ENCODE results near the gene TSC1.

Gene TSC1

GRCh38 chr9:132886334-132886725 is 58.1 kb downstream of the TSC1 start:
- DNase-seq, result no peak

- DNase-seq, result no peak
Measured at GRCh38 chr9:132885720-132886333, 58.6 kb downstream of the TSC1 start.

GRCh38 chr9:132883349-132884294 is 60.8 kb downstream of the TSC1 start:
- DNase-seq, result no peak

DNA sequence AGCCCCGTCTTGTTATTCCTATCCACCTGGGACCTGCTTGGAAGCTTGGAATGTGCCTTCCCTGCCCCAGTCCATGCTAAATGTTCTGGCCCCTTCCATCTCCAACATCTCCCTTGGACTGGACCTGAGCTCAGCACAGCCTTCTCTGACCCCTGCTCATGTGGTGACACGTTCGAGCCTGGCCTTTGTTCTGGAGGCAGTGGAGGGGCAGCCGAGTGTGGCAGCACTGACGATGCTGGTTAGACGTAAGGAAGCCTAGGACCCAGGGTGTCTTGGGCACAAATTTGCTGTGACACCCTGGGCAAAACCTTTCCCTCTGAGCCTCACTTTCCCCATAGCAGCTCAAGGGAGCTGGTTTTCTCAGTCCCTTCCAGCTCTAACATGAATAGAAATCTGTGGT is 61.8 kb downstream of the TSC1 start:
- no peak for DNase-seq

- no peak for DNase-seq
Measured at GRCh38 chr9:132881826-132882225, 62.6 kb downstream of the TSC1 start.

DNA sequence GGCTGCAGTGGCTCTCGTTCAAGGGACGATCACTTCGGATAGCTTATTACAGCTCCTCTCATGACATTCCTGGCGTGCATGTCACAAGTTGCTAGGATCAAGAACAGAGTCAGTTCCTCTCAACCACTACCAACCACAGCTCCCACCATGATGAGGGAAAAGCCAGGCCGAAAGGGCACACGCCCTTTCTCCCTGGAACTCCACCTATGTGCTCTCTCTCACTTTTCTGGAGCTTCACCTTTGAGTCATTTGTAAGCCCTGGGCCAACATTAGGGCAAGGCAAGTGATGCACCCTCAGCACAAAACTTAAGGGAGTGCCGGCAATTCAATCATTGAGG is 64.1 kb downstream of the TSC1 start:
- no peak for DNase-seq

- no peak for DNase-seq
Measured at GRCh38 chr9:132879457-132880323, 64.7 kb downstream of the TSC1 start.

- DNase-seq, result peak; percentile 64
Measured at GRCh38 chr9:132878695-132879456, 65.5 kb downstream of the TSC1 start, which contains the start of gene SPACA9. SPACA9 (plus strand) TSS chr9:132878898; CDS start chr9:132883948, 5,050 bp downstream.

- peak; percentile 84 for DNase-seq
Measured at GRCh38 chr9:132877824-132878694, 66.4 kb downstream of the TSC1 start, which contains the start of gene AK8. AK8 (minus strand) TSS chr9:132878284; CDS start chr9:132878255, 29 bp downstream.

- DNase-seq, result no peak
Measured at GRCh38 chr9:132877458-132877823, 67.0 kb downstream of the TSC1 start.

- no peak for DNase-seq
Measured at GRCh38 chr9:132876849-132877248, 67.6 kb downstream of the TSC1 start.

DNA sequence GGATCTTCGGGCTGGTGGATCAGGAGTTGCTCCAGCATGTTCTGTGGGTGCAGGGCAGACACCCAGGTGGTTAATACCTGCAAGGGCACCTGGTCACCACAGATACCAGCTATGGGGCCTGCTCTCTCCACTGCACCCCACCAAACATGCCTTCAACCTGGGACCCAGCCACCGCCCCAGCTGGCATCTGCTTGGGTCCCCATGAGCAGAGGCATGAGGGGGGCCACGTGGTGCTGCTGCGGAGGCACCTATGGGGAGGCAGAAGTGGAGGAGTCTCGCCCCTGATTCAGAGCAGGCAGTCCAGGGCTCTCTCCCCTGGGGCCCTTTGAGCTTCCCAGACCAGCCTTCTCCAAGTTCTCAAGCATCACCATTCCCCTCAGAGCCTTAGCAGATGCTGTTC is 69.3 kb downstream of the TSC1 start:
- no peak for DNase-seq

GRCh38 chr9:132873403-132873802 is 71.0 kb downstream of the TSC1 start:
- no peak for DNase-seq

GRCh38 chr9:132869266-132869665 is 75.2 kb downstream of the TSC1 start:
- no peak for DNase-seq

GRCh38 chr9:132866898-132867297 is 77.5 kb downstream of the TSC1 start:
- DNase-seq, result no peak

GRCh38 chr9:132864691-132865090 is 79.7 kb downstream of the TSC1 start:
- no peak for DNase-seq

DNA sequence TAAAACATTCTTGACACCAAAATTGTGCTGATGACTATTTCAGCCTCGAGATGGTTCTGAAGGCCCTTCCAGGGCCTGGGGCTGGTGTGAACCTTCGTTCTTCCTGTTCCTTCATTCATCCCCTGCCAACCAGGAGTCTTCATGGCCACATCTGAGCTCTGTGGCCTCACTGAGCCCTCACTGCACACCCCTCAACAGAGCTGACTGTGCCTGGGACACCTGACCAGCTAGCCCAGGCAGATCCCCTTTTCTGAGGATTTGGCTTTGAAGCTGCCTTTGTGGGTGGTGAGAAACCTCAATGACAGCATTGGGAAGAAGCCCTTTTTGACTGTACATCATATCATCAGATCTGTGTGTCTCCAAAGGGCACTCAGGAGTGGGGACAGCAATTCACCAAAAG is 80.1 kb downstream of the TSC1 start:
- no peak for DNase-seq

- no peak for DNase-seq
Measured at GRCh38 chr9:132863096-132863495, 81.3 kb downstream of the TSC1 start.

DNA sequence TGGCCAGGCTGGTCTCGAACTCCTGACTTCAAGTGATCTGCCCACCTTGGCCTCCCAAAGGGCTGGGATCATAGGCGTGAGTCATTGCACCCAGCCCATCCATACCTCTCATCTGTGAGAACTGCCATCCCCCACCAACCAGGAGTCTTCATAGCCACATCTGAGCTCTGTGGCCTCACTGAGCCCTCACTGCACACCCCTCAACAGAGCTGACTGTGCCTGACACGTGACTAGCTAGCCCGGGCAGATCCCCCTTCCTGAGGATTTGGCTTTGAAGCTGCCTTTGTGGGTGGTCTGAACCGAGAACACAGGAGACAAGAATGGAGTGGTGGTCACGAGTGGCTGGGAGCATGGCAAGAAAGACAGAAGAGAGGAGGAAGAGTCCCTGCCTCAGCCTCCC is 81.9 kb downstream of the TSC1 start:
- no peak for DNase-seq

- DNase-seq, result no peak
Measured at GRCh38 chr9:132861666-132862065, 82.8 kb downstream of the TSC1 start.

DNA sequence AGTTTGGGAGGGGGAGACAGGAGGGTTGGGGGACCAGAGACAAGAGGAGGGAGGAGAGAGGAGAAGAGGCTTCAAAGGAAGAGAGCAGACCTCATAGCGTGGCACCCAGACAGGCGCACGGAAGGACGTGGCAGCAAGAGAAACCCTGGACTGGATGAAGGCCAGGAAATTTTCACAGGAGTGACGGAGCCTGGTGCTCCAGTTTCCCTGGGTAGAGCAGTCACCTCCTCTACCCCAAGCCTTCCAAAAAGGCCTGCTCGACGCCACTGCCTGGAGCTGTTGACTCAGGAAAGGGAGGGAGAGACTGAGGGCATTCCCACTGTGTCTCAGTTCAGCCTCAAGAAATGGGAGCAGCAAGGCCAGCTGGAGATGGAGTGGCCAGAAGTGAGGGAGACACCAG is 85.7 kb downstream of the TSC1 start:
- DNase-seq, result no peak
